ENCODE data around the gene APOBR. TPM values are rescaled to one million over a fixed set of nuclear protein-coding genes. Genes with fewer than 3 reads are reported as not detected.
"Not testable (repeated sequence)": the region's sequence is repeated elsewhere in the genome, so short reads cannot be mapped to it uniquely, and the experiment has no call there.

APOBR gene
- total and polyA plus RNA-seq, 2 of the 13 experiments (the other 11 are each of a cell fraction or from before 2014, with no cell fraction given): 0.03 TPM; not detected in 1

GRCh38 chr16:28483361-28483760 is 11.1 kb upstream of the APOBR start:
- intact Hi-C loops (cut with micrococcal nuclease; ENCODE audit: unreplicated experiment); DNase-seq (ENCODE audit: low spot score); H4K20me1 ChIP-seq (ENCODE audit: insufficient read depth, low read length); H3K79me2 ChIP-seq (ENCODE audit: insufficient read depth, low read length); H3K4me3 ChIP-seq (replicated peaks in 1 of 3; ENCODE audit: insufficient read depth in 1 of 3, low read depth in 2 of 3, low read length in 3 of 3); H3K27me3 ChIP-seq (ENCODE audit: control insufficient read depth in 1 of 2, insufficient read depth in 2 of 2, low read length in 2 of 2); FAIRE-seq; H2AFZ ChIP-seq (ENCODE audit: low read length); H3K9me3 ChIP-seq (ENCODE audit: low read length); in situ Hi-C loops (cut with HindIII; ENCODE audit: extremely low pct_ligation_motif_present, low pct_unique_long_range_greater_than_20kb); H3K4me1 ChIP-seq (ENCODE audit: insufficient read depth, low read length); BruUV-seq (replicated peaks); H3K27ac ChIP-seq (ENCODE audit: extremely low read length, insufficient read depth, low read length); CTCF ChIA-PET (ENCODE audit: low intra/inter-chr PET ratio, low total read pairs); H3K9ac ChIP-seq (ENCODE audit: insufficient read depth, low read depth, low read length); H3K4me2 ChIP-seq (ENCODE audit: low read depth, low read length); ATAC-seq: not testable (repeated sequence)
- peaks cover 8 to 22% of the 10 kb centered on the region in 2 experiments for H3K36me3 ChIP-seq (replicated peaks in 1 of 2; ENCODE audit: control insufficient read depth in 1 of 2, insufficient read depth in 2 of 2, low read length in 2 of 2)
- POLR2A ChIA-PET: interaction anchor here (1.0 kb wide), 1 partner anchor 58 kb away, joined by 3 read pairs; no protein-coding TSS in a partner anchor
- whole genome bisulfite sequencing (ENCODE audit: low lambda C conversion rate): 94% methylated on average over 5 of the region's 5 CpGs

GRCh38 chr16:28486266-28486665 is 8.2 kb upstream of the APOBR start:
- Histone ChIP-seq H3K36me3 (replicated peaks in 1 of 2; ENCODE audit: control insufficient read depth in 1 of 2, insufficient read depth in 2 of 2, low read length in 2 of 2) (peaks cover 9 to 22% of the 10 kb centered on the region in 2 experiments), H3K4me3 (replicated peaks in 1 of 3; ENCODE audit: insufficient read depth in 1 of 3, low read depth in 2 of 3, low read length in 3 of 3) (no peak overlapping the region), H3K27ac (ENCODE audit: extremely low read length, insufficient read depth, low read length) (no peak overlapping the region), H3K4me2 (ENCODE audit: low read depth, low read length) (no peak overlapping the region), H2AFZ (ENCODE audit: low read length) (no peak overlapping the region), H3K27me3 (ENCODE audit: control insufficient read depth in 1 of 2, insufficient read depth in 2 of 2, low read length in 2 of 2) (no peaks in the 10 kb centered on the region; a peak in 1 of 5 replicates), H4K20me1 (ENCODE audit: insufficient read depth, low read length) (no peaks in the 10 kb centered on the region), H3K9ac (ENCODE audit: insufficient read depth, low read depth, low read length) (no peak overlapping the region), H3K4me1 (ENCODE audit: insufficient read depth, low read length) (peaks cover 8% of the 10 kb centered on the region; the same call in 1 of the 2 replicates), H3K9me3 (ENCODE audit: low read length) (no peaks in the 10 kb centered on the region), H3K79me2 (ENCODE audit: insufficient read depth, low read length) (no peaks in the 10 kb centered on the region)
- in situ Hi-C loops (cut with HindIII; ENCODE audit: extremely low pct_ligation_motif_present, low pct_unique_long_range_greater_than_20kb): no loop called here
- TF ChIP-seq ZNF350 (CRISPR knock-in tag; IDR thresholded peaks at IDR 0.05; ENCODE audit: borderline replicate concordance, low read depth): no peak
- no peak for TF ChIP-seq CAMTA2 (CRISPR knock-in tag; IDR thresholded peaks at IDR 0.05; ENCODE audit: borderline replicate concordance)
- TF ChIP-seq ZFP82 (CRISPR knock-in tag; IDR thresholded peaks at IDR 0.05; ENCODE audit: borderline replicate concordance): no peak
- TF ChIP-seq KDM4B (CRISPR knock-in tag; IDR thresholded peaks at IDR 0.05): no peak
- no peak for FAIRE-seq
- BruUV-seq (replicated peaks): no TSS peak
- intact Hi-C loops (cut with micrococcal nuclease; ENCODE audit: unreplicated experiment): no loop called here
- 94% methylated on average over 4 of the region's 5 CpGs for WGBS (ENCODE audit: low lambda C conversion rate)
- POLR2A ChIA-PET: interaction anchor here (1.3 kb wide), 1 partner anchor 53 kb away, joined by 3 read pairs; the partner anchor contains the start of gene NUPR1
- CTCF ChIA-PET (ENCODE audit: low intra/inter-chr PET ratio, low total read pairs): no interaction called here
- DNase-seq (ENCODE audit: low spot score): no peak
- no peak for ATAC-seq

Data from HepG2 (cell line).